ENCODE results near the gene CKM.

DNA sequence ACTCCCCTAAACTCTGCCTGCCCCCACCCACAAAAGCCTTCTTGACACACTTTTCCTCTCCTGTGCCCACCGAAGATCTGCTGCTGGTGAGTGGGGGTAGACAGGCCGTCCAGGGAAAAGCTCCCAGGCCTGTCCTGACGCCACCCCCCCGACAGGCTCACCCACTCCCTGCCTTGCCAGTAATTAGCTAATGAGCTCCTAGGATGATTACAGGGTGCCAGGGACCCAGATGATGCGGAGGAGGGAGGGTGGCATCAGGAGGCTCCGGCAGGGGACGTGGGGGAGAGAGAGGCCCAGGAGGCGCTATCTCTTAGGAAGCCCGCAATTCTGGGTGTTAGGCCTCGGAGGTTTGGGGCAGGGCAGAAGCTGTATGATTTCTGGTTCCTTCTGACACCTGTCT is 44.6 kb downstream of the CKM start:
- TF ChIP-seq YY1 (IDR thresholded peaks at IDR 0.05; ENCODE audit: insufficient read depth, insufficient read length) (no peak), ZNF274 (IDR thresholded peaks at IDR 0.05; ENCODE audit: low read depth, low read length) (no peak), SUZ12 (IDR thresholded peaks at IDR 0.05; ENCODE audit: extremely low read depth, insufficient read depth, insufficient read length) (no peak)
